IPS-NIHi7 (cell line): Measurements from ENCODE around the gene REV3L.
"Not testable (repeated sequence)": the region's sequence is repeated elsewhere in the genome, so short reads cannot be mapped to it uniquely, and the experiment has no call there.

Experiments used
- DNase-seq: peaks from one replicate; pipeline ENCODE4 v3.0.0; 2012; ENCODE audit warnings: mixed read lengths; ENCODE audit errors: extremely low spot score

Gene REV3L

GRCh38 chr6:111492499-111492898 lies 9.5 kb upstream of the REV3L start:
- DNase-seq = no peak

- no peak for DNase-seq
These were observed 7.0 kb upstream of the REV3L start for GRCh38 chr6:111490067-111490466.

- DNase-seq = no peak
These were observed 4.6 kb upstream of the REV3L start for GRCh38 chr6:111487661-111488060.

- no peak for DNase-seq
These were observed 3.9 kb upstream of the REV3L start for GRCh38 chr6:111486921-111487320.

GRCh38 chr6:111486475-111486874 lies 3.5 kb upstream of the REV3L start:
- DNase-seq = no peak

- DNase-seq = no peak
These were observed 2.3 kb upstream of the REV3L start for GRCh38 chr6:111485342-111485741.

- DNase-seq = no peak
These were observed 1.6 kb upstream of the REV3L start for GRCh38 chr6:111484633-111484930.

GRCh38 chr6:111483736-111484632 lies 966 bp upstream of the REV3L start:
- peak; percentile 83 for DNase-seq

GRCh38 chr6:111482188-111482958 lies 645 bp downstream of the REV3L start:
- DNase-seq = peak; percentile 26

GRCh38 chr6:111481836-111482187 lies 1.2 kb downstream of the REV3L start:
- DNase-seq = no peak

- DNase-seq = no peak
These were observed 1.8 kb downstream of the REV3L start for GRCh38 chr6:111480988-111481822.

- peak; percentile 50 for DNase-seq
These were observed 4.3 kb downstream of the REV3L start for GRCh38 chr6:111478749-111479148.

- DNase-seq = no peak
These were observed 4.9 kb downstream of the REV3L start for GRCh38 chr6:111478064-111478476.

GRCh38 chr6:111477481-111477938 lies 5.5 kb downstream of the REV3L start:
- no peak for DNase-seq

GRCh38 chr6:111476061-111476460 lies 7.0 kb downstream of the REV3L start:
- not testable (repeated sequence) for DNase-seq

GRCh38 chr6:111474771-111475170 lies 8.2 kb downstream of the REV3L start:
- DNase-seq = no peak

- DNase-seq = no peak
These were observed 8.9 kb downstream of the REV3L start for GRCh38 chr6:111474106-111474505.

GRCh38 chr6:111472933-111473435 lies 10.0 kb downstream of the REV3L start:
- DNase-seq = no peak

GRCh38 chr6:111471958-111472357 lies 11.1 kb downstream of the REV3L start:
- DNase-seq = no peak

GRCh38 chr6:111471533-111471932 lies 11.5 kb downstream of the REV3L start:
- no peak for DNase-seq

- no peak for DNase-seq
These were observed 12.0 kb downstream of the REV3L start for GRCh38 chr6:111470991-111471390.

GRCh38 chr6:111469543-111469942 lies 13.5 kb downstream of the REV3L start:
- no peak for DNase-seq
